ENCODE data around the gene GABRG2.

GRCh38 chr5:162025312-162025711 lies 42.3 kb upstream of the GABRG2 start:
- TF ChIP-seq POLR2AphosphoS5 (IDR thresholded peaks at IDR 0.05): no peak
- TF ChIP-seq CTCF (IDR thresholded peaks at IDR 0.05; ENCODE audit: poor library complexity, severe bottlenecking): no peak
- no peak for TF ChIP-seq EZH2 (IDR thresholded peaks at IDR 0.05; ENCODE audit: borderline replicate concordance, insufficient read depth, low read length, poor library complexity, severe bottlenecking)
- TF ChIP-seq REST (IDR thresholded peaks at IDR 0.05; ENCODE audit: borderline replicate concordance): no peak
- TF ChIP-seq MXI1 (conservative IDR thresholded peaks at IDR 0.05; ENCODE audit: poor library complexity, severe bottlenecking): no peak
